KBM-7 (cell line): ENCODE measurements around the gene ETAA1.

Source experiments
- DNase-seq: peaks from one replicate; pipeline ENCODE4 v3.0.0-alpha.2; 2015
- in situ Hi-C: fragments of 300-500 bp; cut with MboI; formaldehyde crosslinking; loops from 2 replicates; pipeline ENCODE4 v1.14.3; 2020; ENCODE audit warnings: low sequenced_read_pairs, low pct_unique_long_range_greater_than_20kb, mixed read lengths

The ETAA1 gene

GRCh38 chr2:67423489-67423888, 26.4 kb downstream of the ETAA1 start:
- in situ Hi-C loops: no loop called here
- no peak for DNase-seq

GRCh38 chr2:67436221-67436620, 39.1 kb downstream of the ETAA1 start:
- in situ Hi-C loops: no loop called here
- DNase-seq: no peak

GRCh38 chr2:67437114-67437513, 40.0 kb downstream of the ETAA1 start:
- no peak for DNase-seq
- in situ Hi-C loops: no loop called here

- DNase-seq: no peak
- in situ Hi-C loops: no loop called here
Measured at GRCh38 chr2:67438337-67438736, 41.2 kb downstream of the ETAA1 start.

GRCh38 chr2:67445652-67446268, 48.6 kb downstream of the ETAA1 start:
- no peak for DNase-seq
- in situ Hi-C loops: no loop called here

GRCh38 chr2:67446491-67446911, 49.4 kb downstream of the ETAA1 start:
- DNase-seq: no peak
- in situ Hi-C loops: no loop called here

- in situ Hi-C loops: no loop called here
- no peak for DNase-seq
Measured at GRCh38 chr2:67448648-67449047, 51.5 kb downstream of the ETAA1 start.

GRCh38 chr2:67451086-67451832, 54.1 kb downstream of the ETAA1 start:
- in situ Hi-C loops: no loop called here
- no peak for DNase-seq

- in situ Hi-C loops: no loop called here
- DNase-seq: no peak
Measured at GRCh38 chr2:67453310-67453709, 56.2 kb downstream of the ETAA1 start.

GRCh38 chr2:67455219-67456142, 58.3 kb downstream of the ETAA1 start:
- DNase-seq: no peak
- in situ Hi-C loops: no loop called here

- in situ Hi-C loops: no loop called here
- no peak for DNase-seq
Measured at GRCh38 chr2:67456428-67456827, 59.3 kb downstream of the ETAA1 start.

- in situ Hi-C loops: no loop called here
- DNase-seq: no peak
Measured at GRCh38 chr2:67457699-67458098, 60.6 kb downstream of the ETAA1 start.

- DNase-seq: no peak
- in situ Hi-C loops: no loop called here
Measured at GRCh38 chr2:67459761-67460160, 62.6 kb downstream of the ETAA1 start.
